Muscle of arm (tissue), 14 donors: Measurements from ENCODE around the gene CATSPERZ. TPM values are rescaled to one million over a fixed set of nuclear protein-coding genes. Genes with fewer than 3 reads are reported as not detected.

Experiments used
- DNase-seq: peaks from one replicate; pipeline ENCODE4 v3.0.0-alpha.2; 2013
- long read RNA-seq, 11 donors: transcript quantifications; one replicate each; lab custom pipeline, GENCODE V29; 2026
- polyA plus RNA-seq, 12 donors: library from polyadenylated mRNA; unstranded; fragments of 120-200 nt; gene quantifications; one replicate each; pipeline ENCODE4 v1.2.1, GENCODE V29; 2013; ENCODE audit not compliant: insufficient read length in 12 of 12

CATSPERZ gene, protein sequence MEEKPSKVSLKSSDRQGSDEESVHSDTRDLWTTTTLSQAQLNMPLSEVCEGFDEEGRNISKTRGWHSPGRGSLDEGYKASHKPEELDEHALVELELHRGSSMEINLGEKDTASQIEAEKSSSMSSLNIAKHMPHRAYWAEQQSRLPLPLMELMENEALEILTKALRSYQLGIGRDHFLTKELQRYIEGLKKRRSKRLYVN
- not detected for polyA plus RNA-seq
- long read RNA-seq, donor 1 = 0 reads
- long read RNA-seq, donor 2 = 0 reads
- long read RNA-seq, donor 3 = 0 reads
- long read RNA-seq, donor 4 = 0 reads
- long read RNA-seq, donor 5 = 0 reads
- long read RNA-seq, donor 6 = 0 reads
- long read RNA-seq, donor 7 = 0 reads
- long read RNA-seq, donor 8 = 0 reads
- long read RNA-seq, donor 9 = 0 reads
- long read RNA-seq, donor 10 = 0 reads
- long read RNA-seq, donor 11 = 0 reads

DNA sequence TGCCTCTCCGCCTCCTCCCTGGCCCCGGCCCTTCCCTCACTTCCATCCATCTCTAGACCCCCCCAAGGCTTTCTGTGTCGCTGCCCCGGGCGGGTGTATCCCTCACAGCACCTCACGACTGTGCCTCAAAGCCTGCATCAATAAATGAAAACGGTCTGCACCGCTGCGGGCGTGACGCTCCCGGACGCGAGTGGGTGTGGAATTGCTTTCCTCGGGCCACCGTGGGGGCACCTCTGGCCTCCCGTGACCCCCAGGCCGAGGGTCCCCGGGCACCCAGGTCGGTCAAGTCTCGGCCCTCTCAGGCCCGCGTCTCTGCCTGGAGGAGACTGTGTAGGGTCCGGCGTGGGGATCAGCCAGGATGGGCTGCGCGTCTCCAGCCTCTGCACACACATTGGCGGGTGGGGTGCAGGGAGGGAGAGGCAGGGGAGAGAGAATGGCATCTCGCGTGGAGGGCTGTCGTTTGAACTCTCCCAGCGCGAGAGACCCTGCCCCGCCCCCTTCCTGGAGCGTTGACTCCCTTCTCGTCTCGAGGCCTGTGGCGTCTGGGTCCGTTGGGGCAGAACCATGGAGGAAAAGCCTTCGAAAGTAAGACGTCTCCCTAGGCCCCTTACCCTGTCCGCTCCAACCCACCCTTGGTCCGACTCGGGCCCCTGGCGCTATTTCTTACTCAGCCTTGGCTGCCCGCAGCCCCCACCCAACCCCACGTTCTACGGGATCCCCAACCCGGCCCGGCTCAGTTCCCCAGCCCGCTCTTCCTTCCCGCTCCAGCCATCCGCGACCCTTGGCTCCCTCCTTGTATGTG is at the start of gene CATSPERZ:
Gene CATSPERZ, plus strand, starts transcription at position 512 of the 802 bp plus-strand sequence. Its CDS starts 53 bp downstream, at position 565.
- no peak for DNase-seq

DNA sequence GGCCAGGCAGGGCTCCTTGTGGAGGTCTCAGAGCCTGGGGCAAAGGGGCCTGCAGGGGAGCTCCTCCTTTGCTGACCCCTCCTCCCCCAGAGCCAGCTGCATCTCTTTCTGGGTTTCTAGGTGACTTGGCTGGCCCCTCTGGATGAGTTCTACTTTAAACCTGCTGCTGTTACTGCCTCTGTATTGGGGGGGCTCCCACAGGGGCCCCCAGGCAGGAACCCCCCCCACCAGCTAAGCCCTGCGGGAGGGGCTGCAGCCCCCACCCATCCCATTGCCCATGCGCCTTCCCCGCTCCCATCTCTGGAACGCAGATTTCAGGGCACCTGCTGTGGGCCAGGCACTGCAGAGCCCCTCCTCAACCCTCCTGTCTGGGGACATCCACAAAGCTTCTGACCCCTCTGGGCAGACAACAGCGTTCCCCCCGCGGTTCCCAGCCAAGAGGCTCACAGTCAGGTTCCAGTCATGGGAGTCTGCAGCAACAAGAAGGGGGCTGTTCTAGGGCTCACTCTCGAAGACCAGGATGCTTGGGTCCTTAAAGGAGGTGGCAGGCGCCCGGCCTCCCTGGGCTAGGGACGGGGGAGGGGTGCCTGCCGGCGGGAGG is 49.6 kb upstream of the CATSPERZ start:
- no peak for DNase-seq

DNA sequence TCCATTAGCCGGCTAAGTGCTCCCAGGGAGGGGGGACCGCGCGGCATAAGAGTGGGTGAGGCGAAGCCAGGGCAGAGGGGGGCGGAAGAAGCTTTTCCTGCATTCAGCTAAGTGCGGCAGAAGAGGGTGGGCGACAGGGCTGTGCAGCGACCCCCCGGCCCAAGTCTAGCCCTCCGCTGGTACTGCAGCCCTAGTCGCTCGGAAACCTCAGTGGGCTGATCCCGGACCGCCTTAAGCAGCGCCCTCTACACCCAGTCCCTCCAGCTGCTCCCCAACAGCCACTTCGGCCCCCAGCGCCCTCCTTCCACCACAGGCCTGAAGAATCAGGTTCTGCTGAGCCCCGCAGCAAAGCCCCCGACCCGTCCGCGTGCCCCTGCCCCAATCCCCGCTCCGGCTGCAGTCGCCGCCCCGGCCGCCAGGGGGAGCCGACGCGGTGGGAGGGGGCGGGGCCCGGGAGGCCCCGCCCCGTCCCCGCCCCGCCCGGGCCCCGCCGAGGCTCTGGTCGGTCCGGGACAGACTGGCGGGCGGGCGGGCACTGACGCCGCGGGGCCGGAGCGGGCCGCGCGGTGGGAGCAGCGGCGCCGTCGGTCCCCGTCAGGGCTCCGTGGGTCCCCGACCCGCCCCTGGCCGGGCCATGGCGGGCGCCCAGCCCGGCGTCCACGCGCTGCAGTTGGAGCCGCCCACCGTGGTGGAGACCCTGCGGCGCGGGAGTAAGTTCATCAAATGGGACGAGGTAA is 49.0 kb upstream of the CATSPERZ start, which contains the start of gene PLCB3:
Gene PLCB3, plus strand, starts transcription at position 515 of the 737 bp plus-strand sequence. Its CDS starts 120 bp downstream, at position 635.
- no peak for DNase-seq

DNA sequence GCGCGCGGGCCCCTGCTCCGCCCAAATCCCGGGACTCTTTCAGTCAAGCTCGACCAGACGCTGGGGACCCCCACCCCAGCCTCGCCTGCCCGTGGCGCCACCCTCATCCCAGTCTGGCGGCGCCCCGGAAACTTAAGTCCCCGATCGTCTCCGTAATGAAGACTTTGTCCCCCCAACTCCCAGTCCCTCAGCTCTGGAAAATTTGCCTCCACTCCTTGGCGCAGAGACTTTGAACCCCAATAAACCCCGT is 48.5 kb upstream of the CATSPERZ start:
- no peak for DNase-seq

DNA sequence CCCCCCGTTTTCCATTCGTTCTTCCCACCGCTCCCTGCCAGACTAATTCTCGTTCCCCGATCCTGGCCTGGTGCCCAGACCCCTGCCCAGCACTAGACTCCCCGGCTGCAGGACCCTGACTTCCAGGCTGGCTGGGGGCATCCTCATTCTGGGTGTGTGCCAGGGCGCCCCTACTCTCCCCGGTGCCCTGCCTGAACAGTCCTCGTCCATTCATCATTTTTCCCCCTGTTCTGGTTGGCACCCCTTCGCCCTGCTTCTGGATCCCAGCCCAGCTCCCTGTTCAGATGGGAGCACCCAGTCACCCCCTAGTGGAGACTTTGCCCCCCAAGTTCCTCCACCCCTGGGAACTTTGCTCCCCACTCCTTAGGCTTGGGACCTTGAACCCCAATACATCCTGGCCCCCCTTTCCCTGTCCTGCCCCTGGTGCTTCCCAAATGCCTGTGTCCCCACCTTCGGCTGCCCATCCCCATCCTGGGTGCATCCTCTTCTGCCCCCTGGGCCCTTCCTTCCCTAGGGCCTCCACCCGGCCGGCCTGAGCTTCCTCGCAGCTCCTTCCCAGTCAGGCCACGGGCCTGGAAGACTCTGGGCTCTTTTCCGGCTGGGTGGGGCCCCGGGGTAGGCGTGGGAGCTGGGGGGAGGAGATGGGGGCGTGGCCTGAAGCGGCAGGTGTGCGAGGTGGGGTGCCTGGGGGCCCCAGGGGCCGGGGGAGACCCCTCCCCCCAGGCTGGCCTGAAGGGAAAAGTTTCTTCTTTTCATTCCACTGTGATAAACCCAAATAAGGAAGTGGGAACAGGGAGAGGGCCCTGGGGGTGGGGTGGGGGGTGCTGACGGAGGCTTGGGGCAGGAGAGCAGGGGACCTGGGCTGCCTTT is 47.9 kb upstream of the CATSPERZ start:
- DNase-seq = no peak

DNA sequence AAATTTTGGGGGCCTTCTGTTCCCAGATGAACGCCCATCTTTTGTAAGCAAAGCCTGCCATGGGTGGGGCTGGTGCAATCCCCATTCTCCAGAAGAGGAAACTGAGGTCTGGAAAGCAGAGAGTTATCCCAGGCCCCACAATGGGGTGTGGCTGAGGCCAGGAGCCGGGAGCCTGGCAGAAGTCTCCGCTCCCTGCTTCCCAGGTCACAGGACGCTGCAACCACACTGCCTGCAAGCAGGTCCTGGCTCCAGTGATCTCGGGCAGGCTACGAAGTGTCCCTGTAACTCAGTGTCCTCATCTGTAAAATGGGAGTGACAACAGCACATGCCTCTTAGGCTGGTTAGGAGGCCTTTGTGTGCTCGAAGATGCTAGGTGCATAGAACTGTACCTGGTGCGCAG is 47.1 kb upstream of the CATSPERZ start:
- no peak for DNase-seq

DNA sequence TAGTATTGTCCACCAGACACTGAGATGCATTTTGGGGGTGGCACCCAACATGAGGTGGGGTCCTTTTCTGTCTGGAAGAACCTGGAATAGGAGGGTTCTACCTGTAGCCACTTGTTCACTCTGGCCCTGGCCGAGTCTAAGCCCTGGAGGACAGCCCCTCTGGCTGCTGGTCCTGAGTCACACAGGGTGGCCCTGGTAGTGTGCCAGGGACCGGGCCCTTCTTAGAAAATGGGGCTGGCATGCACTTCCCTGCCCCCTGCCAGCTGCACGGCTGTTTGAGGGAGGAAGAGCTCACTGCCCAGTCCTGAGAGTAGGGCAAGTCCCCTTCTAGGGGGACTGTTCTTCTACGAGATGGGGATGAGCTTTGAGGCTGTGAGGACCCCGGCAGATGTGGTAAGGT is 46.7 kb upstream of the CATSPERZ start:
- DNase-seq = no peak

DNA sequence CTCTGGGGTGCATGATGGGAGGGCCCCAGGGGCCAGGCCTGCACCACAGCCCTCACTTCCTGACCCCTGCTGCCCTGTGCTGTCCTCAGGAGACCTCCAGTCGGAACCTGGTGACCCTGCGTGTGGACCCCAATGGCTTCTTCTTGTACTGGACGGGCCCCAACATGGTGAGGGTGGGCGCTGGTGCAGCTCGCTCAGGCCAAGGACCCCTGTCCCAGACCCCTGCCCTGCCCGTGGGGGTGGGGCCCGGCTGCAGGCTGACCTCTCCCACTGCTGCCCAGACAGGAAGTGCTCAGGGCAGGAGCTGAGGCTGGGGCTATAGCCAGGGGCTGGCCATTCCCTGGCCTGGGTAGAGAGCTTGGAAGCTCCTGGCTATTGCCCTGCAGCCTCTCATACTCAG is 45.8 kb upstream of the CATSPERZ start:
- DNase-seq = no peak

DNA sequence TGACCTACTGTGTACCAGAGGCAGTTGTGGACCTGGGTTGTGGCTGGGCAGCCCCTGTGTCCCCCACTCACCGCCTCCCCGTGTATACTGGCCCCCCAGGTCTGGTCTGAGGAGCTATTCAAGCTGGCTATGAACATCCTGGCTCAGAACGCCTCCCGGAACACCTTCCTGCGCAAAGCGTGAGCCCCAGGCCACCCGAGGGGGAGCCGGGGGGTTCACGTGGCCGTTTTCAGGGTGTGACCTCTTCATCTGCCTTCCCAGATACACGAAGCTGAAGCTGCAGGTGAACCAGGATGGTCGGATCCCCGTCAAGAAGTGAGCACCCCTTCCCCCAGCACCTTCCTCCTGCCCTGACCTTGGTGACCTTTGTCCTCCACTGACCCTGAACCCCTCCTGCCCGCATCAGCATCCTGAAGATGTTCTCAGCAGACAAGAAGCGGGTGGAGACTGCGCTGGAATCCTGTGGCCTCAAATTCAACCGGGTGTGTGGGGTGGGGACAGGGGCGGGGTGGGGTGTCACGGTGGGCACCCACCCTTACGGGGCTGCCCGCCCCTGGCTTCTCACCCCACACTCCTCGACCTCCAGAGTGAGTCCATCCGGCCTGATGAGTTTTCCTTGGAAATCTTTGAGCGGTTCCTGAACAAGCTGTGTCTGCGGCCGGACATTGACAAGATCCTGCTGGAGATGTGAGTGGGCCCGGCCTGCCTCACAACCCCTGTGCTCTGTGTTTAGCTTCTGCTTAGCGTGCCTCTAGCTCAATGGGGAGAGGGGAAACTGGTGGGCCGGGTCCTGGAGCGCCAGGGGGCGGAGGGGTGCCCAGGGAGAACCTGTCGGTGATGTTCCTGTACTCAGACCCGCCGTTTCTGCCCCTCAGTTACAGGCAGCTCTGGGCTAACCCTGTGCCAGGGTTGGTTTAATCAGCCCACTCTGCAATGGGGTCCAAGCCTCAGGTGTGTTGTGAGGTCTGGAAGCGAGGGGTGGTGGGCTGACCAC is 44.7 kb upstream of the CATSPERZ start:
- no peak for DNase-seq

DNA sequence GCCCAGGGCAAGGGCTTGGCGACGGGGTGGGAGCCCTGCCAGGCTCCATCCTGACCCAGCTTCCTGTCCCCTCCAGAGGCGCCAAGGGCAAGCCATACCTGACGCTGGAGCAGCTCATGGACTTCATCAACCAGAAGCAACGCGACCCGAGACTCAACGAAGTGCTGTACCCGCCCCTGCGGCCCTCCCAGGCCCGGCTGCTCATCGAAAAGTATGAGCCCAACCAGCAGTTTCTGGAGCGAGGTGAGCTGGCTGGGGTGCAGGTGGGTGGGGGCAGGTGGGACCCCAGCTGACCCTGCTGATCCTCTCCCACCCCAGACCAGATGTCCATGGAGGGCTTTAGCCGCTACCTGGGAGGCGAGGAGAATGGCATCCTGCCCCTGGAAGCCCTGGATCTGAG is 43.9 kb upstream of the CATSPERZ start:
- DNase-seq = no peak

DNA sequence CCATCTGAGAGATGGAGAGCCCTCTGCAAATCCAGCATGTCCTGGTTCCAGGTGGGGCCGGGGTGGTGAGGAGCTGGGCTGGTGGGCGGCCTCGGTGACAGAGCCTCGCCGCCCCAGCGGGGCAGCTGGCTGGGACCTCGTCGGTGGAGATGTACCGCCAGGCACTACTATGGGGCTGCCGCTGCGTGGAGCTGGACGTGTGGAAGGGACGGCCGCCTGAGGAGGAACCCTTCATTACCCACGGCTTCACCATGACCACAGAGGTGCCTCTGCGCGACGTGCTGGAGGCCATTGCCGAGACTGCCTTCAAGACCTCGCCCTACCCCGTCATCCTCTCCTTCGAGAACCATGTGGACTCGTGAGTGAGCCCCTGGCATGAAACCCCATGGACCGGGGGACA is 41.8 kb upstream of the CATSPERZ start:
- DNase-seq = no peak

DNA sequence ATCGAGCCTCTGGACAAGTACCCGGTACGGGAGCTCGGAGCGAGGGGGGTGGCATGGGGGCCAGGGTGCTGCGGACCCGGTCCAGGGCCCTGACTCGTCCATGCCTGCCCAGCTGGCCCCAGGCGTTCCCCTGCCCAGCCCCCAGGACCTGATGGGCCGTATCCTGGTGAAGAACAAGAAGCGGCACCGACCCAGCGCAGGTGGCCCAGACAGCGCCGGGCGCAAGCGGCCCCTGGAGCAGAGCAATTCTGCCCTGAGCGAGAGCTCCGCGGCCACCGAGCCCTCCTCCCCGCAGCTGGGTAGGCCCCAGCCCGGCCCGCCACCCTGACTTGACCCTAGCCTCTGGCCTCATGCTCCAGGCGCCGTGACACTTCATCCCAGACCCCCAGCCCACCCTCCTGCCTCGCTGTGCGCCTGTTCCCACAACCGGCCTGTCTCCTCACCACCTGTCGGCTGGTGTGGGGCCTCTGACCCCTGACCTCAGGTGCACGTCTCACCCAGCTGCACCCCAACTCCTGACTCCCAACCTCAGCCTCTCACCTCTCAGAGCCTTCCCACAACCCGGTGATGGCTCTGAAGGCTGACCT is 41.1 kb upstream of the CATSPERZ start:
- no peak for DNase-seq

DNA sequence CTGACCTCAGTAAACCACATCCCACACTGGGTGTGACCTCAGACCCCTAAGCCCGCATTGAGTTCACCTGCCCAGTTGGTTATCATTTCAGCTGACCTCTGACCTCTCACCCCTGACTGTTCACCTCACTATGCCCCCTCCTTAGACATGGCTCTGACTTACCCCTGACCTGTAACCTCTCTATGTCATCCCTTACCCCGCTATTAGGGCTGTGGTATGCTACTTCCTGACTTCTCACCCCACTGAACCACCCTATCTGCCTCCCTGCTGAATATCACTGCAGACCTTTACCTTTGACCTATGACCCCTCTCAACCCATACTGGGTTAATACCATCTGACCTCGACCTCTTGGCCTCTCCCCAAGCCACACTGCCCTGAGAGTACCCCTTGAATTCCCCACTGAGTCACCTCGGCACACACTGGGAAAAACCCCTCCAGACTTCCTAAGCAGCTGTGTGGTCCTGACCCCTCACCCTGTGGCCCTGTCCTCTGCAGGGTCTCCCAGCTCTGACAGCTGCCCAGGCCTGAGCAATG is 40.6 kb upstream of the CATSPERZ start:
- no peak for DNase-seq

DNA sequence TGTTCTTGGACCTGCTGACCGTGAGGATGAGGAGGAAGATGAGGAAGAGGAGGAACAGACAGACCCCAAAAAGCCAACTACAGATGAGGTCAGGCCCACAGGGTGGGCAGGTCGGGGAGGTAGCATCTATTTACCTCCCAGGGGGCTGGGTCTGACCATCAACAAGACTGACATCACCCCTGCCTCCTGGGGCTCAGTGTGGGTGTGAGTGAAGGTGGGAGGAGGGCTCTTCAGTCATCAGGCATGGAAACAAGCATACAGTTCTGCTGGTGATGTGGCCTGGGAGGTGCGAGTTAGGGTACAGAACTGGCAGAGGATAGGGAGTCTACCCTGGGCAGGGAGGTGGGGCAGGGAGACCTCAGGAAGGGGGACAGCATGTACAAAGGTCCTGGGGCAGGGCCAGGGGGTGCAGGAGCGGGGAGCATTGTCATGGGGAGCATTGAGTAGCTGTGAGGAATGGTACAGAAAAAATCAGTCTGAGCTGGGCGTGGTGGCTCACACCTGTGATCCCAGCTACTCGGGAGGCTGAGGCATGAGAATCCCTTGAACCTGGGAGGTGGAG is 39.9 kb upstream of the CATSPERZ start:
- no peak for DNase-seq

DNA sequence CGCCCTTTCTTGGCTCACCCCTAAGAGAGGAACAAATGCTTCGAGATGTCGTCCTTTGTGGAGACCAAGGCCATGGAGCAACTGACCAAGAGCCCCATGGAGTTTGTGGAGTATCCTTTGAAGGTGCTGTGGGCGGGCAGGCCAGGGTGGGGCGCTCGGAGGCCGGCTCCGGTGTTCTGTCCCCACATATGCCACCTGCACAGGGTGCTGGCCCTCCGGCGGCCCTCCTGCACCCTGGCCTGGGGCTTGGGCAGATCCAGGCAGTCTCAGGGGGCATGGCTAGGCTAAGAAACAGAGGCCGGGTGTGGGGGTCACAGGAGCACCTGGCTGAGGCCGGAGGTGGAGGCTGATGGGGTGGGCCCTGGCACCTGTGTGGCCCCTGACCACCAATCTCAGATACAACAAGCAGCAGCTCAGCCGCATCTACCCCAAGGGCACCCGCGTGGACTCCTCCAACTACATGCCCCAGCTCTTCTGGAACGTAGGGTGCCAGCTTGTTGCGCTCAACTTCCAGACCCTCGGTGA is 38.5 kb upstream of the CATSPERZ start:
- no peak for DNase-seq

DNA sequence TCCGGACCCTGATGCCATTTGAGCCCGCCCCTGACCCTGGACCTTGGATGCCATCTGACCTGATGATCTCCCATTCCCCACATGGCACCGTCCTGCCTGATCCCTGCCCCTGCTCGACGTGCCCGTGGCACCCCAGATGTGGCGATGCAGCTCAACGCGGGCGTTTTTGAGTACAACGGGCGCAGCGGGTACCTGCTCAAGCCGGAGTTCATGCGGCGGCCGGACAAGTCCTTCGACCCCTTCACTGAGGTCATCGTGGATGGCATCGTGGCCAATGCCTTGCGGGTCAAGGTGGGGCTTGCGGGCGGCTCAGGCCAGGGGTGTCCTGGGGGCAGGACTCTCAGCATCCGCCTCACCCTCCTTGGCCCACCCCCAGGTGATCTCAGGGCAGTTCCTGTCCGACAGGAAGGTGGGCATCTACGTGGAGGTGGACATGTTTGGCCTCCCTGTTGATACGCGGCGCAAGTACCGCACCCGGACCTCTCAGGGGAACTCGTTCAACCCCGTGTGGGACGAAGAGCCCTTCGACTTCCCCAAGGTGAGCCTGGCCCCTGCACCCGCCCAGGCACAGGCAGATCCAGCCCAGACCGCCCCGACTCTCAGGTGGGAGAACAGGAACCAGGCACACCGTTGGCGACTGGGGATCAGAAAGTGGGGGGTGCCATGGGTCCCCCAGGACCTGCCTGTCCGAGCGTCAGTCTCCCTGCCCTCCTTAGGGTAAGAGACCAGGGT is 37.7 kb upstream of the CATSPERZ start:
- DNase-seq = no peak

DNA sequence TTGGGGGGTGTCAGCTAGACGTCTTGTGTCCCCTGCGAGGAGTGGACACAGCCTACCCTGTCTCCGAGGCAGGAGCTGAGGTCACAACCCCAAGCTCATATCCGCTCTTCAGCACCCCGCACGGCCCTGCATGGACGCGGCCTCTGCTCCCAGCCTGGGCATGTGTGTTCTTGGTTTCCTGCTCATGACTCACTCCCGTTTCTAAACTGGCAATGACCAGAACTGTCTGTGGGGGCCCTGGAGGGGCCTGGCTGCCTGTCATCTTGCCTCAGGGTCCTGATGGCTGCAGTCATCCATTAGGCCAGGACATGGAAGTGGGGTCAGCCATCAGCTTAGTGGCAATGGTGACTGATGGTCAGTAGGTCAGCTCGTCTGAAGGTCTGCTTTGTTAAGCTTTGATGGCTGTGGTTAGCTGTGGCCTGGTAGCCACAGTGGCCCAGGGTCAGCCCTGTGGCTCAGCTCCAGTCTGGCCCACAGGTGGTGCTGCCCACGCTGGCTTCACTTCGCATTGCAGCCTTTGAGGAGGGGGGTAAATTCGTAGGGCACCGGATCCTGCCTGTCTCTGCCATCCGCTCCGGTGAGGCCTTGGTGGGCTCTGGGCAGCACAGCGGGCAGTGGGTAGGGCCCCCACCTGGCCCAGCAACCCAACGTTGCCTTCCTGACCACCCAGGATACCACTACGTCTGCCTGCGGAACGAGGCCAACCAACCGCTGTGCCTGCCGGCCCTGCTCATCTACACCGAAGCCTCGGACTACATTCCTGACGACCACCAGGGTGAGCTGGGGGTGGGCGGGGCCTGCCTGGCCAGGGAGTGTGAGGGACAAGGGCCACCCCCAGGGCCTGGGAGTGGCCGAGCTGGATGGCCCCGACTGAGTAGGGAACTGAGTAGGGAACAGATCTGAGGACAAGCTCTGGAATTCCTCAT is 36.9 kb upstream of the CATSPERZ start:
- no peak for DNase-seq
